T-helper 1 cell treated with Interleukin-12 subunit alpha and Interleukin-12 subunit beta and Interleukin-4 antibody, amounts not matched to agents 30 μg/mL and 1 μg/mL, for 36 hours (primary cell): Measurements from ENCODE around the gene ADARB1.

ENCODE experiments used
- H3K27ac Mint-ChIP-seq: one replicate; pipeline ENCODE4 v1.8.0; 2021; ENCODE audit warnings: mild to moderate bottlenecking, mixed read lengths
- H3K27me3 Mint-ChIP-seq: one replicate; pipeline ENCODE4 v1.8.0; 2021; ENCODE audit warnings: low read depth, mixed read lengths
- H3K36me3 Mint-ChIP-seq: one replicate; pipeline ENCODE4 v1.8.0; 2021; ENCODE audit warnings: low read depth, mixed read lengths
- H3K4me1 Mint-ChIP-seq: one replicate; pipeline ENCODE4 v1.8.0; 2021; ENCODE audit warnings: low read depth, mixed read lengths
- H3K4me3 Mint-ChIP-seq: one replicate; pipeline ENCODE4 v1.8.0; 2021; ENCODE audit warnings: mild to moderate bottlenecking, moderate library complexity, mixed read lengths
- H3K9me3 Mint-ChIP-seq: one replicate; pipeline ENCODE4 v1.8.0; 2021; ENCODE audit warnings: mixed read lengths

The ADARB1 gene

DNA sequence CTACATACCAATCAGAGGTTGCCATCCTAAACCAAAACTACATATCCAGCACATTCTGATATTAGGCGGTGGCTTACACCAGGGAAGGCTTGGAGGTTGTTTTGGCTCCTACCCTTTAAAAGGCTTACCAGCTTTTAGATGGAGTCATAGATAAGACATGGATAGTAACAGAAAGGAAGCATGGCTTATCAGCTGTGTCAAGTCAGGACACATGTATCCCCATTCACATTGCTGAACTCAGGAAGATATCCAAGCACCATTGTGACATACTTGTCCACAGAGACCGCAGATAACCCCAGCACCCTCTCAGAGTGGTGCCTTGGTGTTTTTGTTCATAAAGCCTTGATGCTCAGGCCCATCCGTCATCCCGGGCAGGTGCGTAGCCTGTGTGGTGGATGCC lies 39.7 kb downstream of the ADARB1 start:
- no peaks in the 10 kb centered on the region for H3K27me3 Mint-ChIP-seq

DNA sequence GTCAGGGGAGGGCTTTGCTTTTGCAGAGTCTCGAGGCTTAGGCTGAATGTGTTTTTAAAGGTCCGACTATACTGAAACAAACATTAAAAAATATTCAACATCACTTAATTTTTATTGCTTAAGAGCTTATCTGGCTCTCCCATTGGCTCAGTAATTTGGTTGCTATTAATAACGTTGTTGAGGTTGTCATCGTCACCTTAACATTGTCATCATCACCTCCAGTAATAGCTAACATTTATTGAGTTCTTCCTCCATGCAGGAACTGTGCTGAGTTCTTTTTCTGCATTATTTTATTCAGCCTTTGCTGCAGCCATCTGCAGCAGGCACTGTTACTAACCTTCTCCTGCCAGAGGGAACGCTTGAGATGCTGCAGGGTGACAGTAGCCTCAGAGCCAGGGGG lies 40.1 kb downstream of the ADARB1 start:
- Mint-ChIP-seq H3K27me3 (no peaks in the 10 kb centered on the region), H3K36me3 (peaks cover 3% of the 10 kb centered on the region), H3K4me3 (no peak overlapping the region), H3K9me3 (no peaks in the 10 kb centered on the region), H3K27ac (no peak overlapping the region), H3K4me1 (peaks cover 31% of the 10 kb centered on the region)

More for the DNA sequence above, 39.7 kb downstream of the ADARB1 start:
- H3K36me3 Mint-ChIP-seq, result peaks cover 3% of the 10 kb centered on the region
- no peak overlapping the region for H3K4me3 Mint-ChIP-seq
- H3K27ac Mint-ChIP-seq, result no peak overlapping the region
- peaks cover 34% of the 10 kb centered on the region for H3K4me1 Mint-ChIP-seq
- no peaks in the 10 kb centered on the region for H3K9me3 Mint-ChIP-seq

DNA sequence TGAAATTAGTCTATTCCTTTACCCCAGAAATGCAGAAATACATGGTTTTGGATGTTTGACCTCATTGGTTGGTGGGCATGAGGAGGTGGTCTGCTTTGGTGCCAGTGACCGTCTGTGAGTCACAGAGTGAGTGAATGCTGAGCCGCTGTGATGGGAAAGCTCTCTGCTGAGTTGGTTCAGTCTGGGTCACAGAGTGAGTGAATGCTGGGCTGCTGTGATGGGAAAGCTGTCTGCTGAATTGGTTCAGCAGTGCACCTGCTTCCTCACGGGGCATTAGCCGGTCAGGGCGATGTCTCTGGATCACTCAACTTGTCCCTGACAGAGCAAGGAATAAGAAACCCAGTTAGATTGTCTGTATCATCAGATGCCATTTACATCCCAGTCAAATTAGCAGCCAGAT lies 40.8 kb downstream of the ADARB1 start:
- Mint-ChIP-seq H3K4me3 (no peak overlapping the region), H3K27ac (no peak overlapping the region), H3K27me3 (no peaks in the 10 kb centered on the region), H3K4me1 (peaks cover 26% of the 10 kb centered on the region), H3K9me3 (no peaks in the 10 kb centered on the region), H3K36me3 (peaks cover 3% of the 10 kb centered on the region)

DNA sequence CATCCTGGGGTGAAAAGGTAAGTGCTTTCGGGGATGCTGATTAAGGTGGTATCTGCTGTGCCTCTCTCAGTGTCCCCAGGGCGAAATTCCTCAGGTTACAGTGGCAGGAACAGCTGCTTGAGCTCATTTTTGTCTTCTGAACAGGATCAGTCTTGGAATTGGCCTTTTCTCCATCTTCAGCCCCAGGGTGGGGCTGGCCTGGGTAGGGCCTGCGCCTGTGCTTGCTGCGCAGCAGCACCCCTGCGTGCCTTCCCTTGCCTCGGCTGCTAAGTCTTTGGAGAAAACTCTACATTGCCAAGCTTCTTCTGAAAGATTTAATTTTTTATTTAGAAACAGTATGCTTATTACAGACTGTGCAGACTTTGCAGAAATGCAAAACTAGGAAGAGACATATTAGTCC lies 41.7 kb downstream of the ADARB1 start:
- Mint-ChIP-seq H3K27ac (no peak overlapping the region), H3K9me3 (no peaks in the 10 kb centered on the region), H3K27me3 (no peaks in the 10 kb centered on the region), H3K36me3 (peaks cover 8% of the 10 kb centered on the region), H3K4me1 (peaks cover 20% of the 10 kb centered on the region), H3K4me3 (no peak overlapping the region)

DNA sequence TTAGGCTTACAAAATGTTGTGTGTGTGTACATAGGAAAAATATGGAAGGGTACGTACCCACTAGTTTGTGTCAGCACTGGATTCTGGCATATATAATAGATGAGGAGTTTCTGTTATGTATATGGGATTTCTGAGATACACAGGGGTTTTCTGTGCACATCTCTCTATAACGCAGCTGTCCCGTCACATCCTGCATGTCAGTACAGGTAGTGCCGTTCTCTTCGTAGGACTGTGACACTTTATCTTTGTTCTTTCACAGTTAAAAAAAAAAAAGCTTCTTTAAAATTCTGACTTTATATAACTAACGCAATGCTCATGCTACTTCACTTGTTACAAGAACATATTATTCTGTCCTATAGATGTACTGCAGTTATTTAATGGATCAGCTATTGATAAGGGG lies 42.9 kb downstream of the ADARB1 start:
- Mint-ChIP-seq H3K4me3 (no peak overlapping the region), H3K27ac (no peak overlapping the region), H3K36me3 (peaks cover 8% of the 10 kb centered on the region), H3K4me1 (peaks cover 15% of the 10 kb centered on the region), H3K9me3 (no peaks in the 10 kb centered on the region), H3K27me3 (no peaks in the 10 kb centered on the region)

DNA sequence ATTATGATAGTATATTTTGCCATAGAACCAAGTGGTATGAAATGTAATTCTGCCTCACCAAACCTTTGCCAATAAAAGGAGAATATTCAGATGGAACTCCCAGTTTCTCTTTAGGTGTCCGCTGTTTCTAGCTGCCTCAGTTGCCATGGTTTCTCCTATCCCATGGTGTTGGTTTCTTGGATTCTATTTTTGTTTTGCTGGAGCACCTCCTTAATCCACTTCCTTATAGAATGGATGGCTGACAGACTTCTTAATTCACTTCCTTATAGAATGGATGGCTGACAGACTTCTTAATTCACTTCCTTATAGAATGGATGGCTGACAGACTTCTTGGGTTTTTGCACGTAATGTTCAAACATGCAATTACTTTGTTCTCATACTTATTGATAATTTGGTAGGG lies 43.7 kb downstream of the ADARB1 start:
- Mint-ChIP-seq H3K36me3 (peaks cover 8% of the 10 kb centered on the region), H3K27me3 (no peaks in the 10 kb centered on the region), H3K4me1 (peaks cover 17% of the 10 kb centered on the region), H3K27ac (no peak overlapping the region), H3K9me3 (no peaks in the 10 kb centered on the region), H3K4me3 (no peak overlapping the region)

DNA sequence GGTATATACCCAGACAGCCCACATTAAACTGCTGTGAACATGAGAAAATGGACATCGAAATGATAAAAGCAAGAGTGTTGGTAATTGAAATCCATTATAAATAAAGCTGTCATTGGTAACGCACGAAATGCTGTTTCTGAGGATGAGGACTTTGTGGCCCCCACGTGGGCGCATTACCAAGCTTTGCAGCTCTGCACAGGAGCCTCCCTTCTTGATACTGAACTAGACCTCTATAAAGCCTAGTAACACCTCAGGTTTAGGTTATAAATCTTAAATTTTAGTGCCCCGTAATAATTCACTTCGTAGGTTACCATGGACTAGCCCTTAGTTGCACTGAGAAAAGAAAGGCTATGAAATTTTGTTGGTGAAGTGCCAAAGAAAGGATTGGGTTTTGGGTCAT lies 45.4 kb downstream of the ADARB1 start:
- Mint-ChIP-seq H3K4me3 (no peak overlapping the region), H3K4me1 (peaks cover 17% of the 10 kb centered on the region), H3K9me3 (no peaks in the 10 kb centered on the region), H3K27me3 (no peaks in the 10 kb centered on the region), H3K36me3 (peaks cover 8% of the 10 kb centered on the region), H3K27ac (no peak overlapping the region)

DNA sequence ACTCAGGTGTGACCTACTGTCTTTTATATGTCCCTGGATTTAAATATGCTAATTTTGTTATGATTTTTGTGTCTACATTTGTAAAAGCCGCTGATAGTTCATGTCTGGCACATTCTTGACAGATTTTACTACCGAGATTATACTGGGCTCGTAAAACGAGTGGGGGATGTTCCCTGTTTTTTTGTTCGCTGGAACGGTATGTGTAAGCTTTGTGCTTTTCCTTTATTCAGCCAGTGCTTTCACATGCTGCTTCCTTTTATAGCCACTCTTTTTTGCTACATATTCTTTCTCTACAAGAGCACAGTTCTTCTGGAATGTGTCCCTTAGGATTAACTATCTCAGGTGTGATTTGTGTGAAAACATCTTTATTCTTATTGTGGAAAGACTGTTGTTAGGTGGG lies 46.6 kb downstream of the ADARB1 start:
- Mint-ChIP-seq H3K4me1 (peaks cover 12% of the 10 kb centered on the region), H3K4me3 (no peak overlapping the region), H3K27me3 (no peaks in the 10 kb centered on the region), H3K36me3 (peaks cover 9% of the 10 kb centered on the region), H3K9me3 (no peaks in the 10 kb centered on the region), H3K27ac (no peak overlapping the region)

DNA sequence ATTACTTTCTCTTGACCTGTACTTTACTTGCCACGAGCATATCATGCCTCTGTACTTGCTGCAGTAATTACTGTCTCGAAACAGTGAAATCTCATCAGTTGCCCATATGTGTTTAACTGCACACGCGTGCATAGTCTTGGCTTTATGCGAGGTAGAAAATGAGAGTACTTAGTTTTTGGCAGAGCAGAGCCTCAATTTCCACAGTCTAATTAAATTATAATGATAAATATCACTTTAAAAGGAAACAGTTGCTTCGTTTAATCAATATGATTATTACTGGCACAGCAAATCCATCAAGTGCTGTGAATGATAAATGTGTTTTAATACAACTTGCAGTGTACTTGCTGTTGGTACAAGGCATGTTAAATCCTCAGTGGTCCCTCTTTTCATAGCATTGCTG lies 47.6 kb downstream of the ADARB1 start:
- no peaks in the 10 kb centered on the region for H3K27me3 Mint-ChIP-seq
- peaks cover 7% of the 10 kb centered on the region for H3K4me1 Mint-ChIP-seq
- no peaks in the 10 kb centered on the region for H3K9me3 Mint-ChIP-seq
- peaks cover 9% of the 10 kb centered on the region for H3K36me3 Mint-ChIP-seq
- no peak overlapping the region for H3K27ac Mint-ChIP-seq
- no peak overlapping the region for H3K4me3 Mint-ChIP-seq

DNA sequence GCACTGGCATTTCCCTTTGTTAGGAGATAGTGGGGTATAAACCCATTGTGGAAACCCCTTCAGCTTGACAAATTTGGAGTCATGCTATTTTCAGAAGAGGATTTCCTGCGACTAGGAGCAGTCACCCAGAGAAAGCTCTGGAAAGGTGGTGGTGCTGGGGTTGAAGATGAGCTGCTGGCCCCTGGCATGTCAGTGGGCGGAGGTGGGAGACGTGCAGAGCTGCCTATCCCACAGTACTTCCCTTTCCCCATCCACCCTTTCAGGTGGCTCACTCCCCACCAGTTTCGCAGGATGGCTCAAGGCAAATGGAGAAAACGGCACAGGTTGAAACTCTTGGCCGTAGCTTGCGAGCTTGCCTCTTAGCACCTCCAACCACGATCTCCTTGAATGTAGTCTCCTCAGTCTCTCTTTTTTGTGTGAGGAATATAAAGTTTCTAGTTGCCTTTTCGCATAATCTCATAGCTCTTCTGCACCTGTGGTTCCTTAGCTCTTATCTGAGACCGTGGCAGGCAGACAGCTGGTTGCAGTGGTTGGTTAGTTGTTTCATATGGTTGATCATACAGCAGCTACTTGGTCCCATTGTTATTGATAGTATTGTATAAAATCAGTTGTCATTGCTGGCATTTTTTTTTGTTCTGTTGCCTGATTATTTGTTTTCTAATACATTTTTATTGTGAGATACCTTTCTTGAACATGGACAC lies 48.2 kb downstream of the ADARB1 start:
- Mint-ChIP-seq H3K4me3 (no peak overlapping the region), H3K27me3 (no peaks in the 10 kb centered on the region), H3K9me3 (no peaks in the 10 kb centered on the region), H3K27ac (no peak overlapping the region), H3K36me3 (peaks cover 6% of the 10 kb centered on the region), H3K4me1 (peaks cover 5% of the 10 kb centered on the region)

DNA sequence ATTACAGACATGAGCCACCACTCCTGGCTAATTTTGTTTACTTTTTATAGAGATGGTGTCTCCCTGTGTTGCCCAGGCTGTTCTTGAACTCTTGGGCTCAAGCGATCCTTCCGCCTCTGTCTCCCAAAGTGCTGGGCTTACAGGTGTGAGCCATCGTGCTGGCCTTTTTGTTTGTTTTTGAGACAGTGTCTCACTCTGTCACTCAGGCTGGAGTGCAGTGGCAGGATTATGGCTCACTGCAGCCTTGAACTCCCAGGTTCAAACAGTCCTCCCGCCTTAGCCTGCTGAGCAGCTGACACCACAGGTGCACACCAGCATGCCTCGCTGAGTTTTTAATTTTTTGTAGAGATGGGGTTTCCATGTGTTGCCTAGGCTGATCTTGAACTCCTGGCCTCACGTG lies 49.1 kb downstream of the ADARB1 start:
- Mint-ChIP-seq H3K4me1 (peaks cover 3% of the 10 kb centered on the region), H3K27ac (no peak overlapping the region), H3K27me3 (no peaks in the 10 kb centered on the region), H3K4me3 (no peak overlapping the region), H3K9me3 (no peaks in the 10 kb centered on the region), H3K36me3 (peaks cover 6% of the 10 kb centered on the region)

DNA sequence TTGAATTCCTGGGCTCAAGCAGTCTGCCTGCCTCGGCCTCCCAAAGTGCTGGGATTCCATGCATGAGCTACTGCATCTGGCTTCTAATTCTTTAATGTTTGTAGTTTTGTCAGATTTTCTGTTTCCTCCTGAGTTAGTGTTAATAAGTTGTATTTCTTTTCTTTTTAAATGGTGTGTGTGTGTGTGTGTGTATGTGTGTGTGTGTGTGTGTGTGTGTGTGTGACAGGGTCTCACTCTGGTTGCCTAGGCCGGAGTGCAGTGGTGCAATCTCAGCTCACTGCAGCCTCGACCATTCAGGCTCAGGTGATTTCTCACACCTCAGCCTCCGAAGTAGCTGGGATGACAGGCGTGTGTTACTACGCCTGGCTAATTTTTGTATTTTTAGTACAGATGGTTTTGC lies 50.2 kb downstream of the ADARB1 start:
- Mint-ChIP-seq H3K36me3 (peaks cover 8% of the 10 kb centered on the region), H3K4me1 (peaks cover 8% of the 10 kb centered on the region), H3K27me3 (no peaks in the 10 kb centered on the region), H3K27ac (no peak overlapping the region), H3K9me3 (no peaks in the 10 kb centered on the region), H3K4me3 (no peak overlapping the region)

DNA sequence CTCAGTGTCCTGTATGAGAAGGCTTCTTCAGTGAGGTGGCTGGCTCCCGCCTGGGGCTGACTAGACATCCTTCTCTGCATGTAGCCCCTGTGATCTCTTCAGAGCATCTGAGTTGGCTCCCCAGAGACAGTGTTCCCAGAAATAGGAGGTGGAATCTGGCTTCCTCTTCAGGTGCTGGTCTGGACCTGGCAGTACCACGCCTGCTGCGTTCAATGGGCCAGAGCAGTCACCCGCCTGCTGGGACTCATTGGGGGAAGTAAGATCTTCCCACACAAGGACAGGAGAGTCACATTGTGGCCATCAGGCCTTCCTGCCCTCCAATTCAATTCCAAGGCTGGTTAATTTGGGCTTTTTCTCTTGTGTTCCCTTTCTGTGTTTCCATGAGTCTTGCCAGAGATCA lies 51.0 kb downstream of the ADARB1 start:
- H3K4me3 Mint-ChIP-seq, result no peak overlapping the region
- H3K27me3 Mint-ChIP-seq, result no peaks in the 10 kb centered on the region
- no peaks in the 10 kb centered on the region for H3K9me3 Mint-ChIP-seq
- peaks cover 7% of the 10 kb centered on the region for H3K36me3 Mint-ChIP-seq
- H3K27ac Mint-ChIP-seq, result no peak overlapping the region
- H3K4me1 Mint-ChIP-seq, result peaks cover 8% of the 10 kb centered on the region

DNA sequence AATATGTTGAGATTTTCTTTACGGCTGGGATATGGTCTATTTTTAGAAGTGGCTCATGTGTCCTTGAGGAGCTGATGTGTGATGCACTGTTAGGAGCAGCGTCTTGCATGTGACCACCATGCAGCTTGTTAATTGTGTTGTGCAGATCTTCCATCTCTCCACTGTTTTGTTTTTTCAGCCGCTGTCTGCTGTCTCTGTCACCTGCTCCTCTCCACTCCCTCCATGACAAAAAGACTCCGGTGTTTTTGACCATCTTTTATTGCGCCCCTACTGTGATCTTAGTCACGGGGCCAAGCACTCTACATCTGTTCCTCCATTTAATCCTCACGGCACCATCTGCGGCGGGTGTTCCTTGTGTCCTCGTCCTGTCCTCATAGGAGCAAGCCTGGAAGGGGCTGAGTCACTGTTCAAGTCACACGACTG lies 51.8 kb downstream of the ADARB1 start:
- no peaks in the 10 kb centered on the region for H3K27me3 Mint-ChIP-seq
- no peak overlapping the region for H3K27ac Mint-ChIP-seq
- peaks cover 8% of the 10 kb centered on the region for H3K4me1 Mint-ChIP-seq
- H3K36me3 Mint-ChIP-seq, result peaks cover 3% of the 10 kb centered on the region
- no peak overlapping the region for H3K4me3 Mint-ChIP-seq
- H3K9me3 Mint-ChIP-seq, result no peaks in the 10 kb centered on the region

DNA sequence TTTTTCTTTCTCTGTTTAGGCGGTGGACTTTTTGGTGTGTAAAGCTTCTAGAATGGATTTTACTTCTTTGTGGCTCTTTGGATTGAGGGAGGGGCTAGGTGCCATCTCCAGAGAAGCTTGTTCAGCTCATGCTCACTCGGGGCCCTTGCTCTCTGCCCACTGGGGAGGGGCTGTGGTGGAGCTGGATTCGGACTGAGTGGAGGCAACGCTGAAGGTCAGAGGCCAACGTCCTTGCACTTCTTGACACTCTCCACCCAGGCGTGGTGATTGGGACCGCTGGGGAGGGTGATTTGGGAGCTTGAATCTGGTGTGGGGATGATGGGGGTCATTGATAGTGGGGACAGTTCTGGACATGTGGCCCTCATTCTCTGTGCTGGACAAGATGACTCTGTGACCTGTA lies 52.6 kb downstream of the ADARB1 start:
- Mint-ChIP-seq H3K27me3 (no peaks in the 10 kb centered on the region), H3K4me1 (peaks cover 8% of the 10 kb centered on the region), H3K4me3 (no peak overlapping the region), H3K36me3 (peaks cover 5% of the 10 kb centered on the region), H3K27ac (no peak overlapping the region), H3K9me3 (no peaks in the 10 kb centered on the region)

DNA sequence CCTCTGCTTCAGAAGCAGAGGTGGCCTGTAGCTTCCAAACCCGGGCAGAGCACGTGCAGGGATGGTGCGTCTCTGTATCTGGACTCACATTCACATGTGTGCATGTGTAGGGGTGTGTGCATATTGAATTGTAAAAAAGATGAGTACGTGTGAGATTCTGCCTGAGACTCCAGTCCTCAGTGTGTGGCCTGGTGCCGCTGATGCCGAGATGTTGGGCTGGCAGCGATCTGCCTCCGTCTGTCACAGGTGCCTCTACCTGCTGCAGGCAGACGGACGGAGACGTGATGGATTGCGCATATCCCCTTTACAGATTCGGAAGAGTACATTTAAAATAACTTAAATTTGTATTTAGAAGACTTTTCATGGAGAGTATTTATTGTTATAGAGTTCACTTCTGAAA lies 53.6 kb downstream of the ADARB1 start:
- Mint-ChIP-seq H3K36me3 (peaks cover 5% of the 10 kb centered on the region), H3K9me3 (no peaks in the 10 kb centered on the region), H3K27me3 (no peaks in the 10 kb centered on the region), H3K4me3 (no peak overlapping the region), H3K4me1 (peaks cover 9% of the 10 kb centered on the region), H3K27ac (no peak overlapping the region)
